C4-2B (cell line): ENCODE measurements around the gene PPP2R1B.

Experiments
- H3K27ac ChIP-seq: fragments of 450-650 bp; 2 replicates; pipeline ENCODE4 v1.5.1; 2017
- CTCF ChIP-seq: fragments of 450-650 bp; conservative IDR thresholded peaks from 2 replicates; pipeline ENCODE4 v1.5.1; 2017; ENCODE audit warnings: mild to moderate bottlenecking
- ZFX ChIP-seq: fragments of 450-650 bp; IDR thresholded peaks from 2 replicates; pipeline ENCODE4 v1.6.1; 2017

Gene PPP2R1B

GRCh38 chr11:111795334-111795985 is 29.3 kb upstream of the PPP2R1B start:
- TF ChIP-seq CTCF (no peak), ZFX (no peak)
- no peak overlapping the region for H3K27ac ChIP-seq

- TF ChIP-seq ZFX (no peak), CTCF (no peak)
- H3K27ac ChIP-seq = no peak overlapping the region
Observed at GRCh38 chr11:111793863-111794262, 27.7 kb upstream of the PPP2R1B start.

- TF ChIP-seq ZFX (no peak), CTCF (no peak)
- H3K27ac ChIP-seq = no peak overlapping the region
Observed at GRCh38 chr11:111792955-111793500, 26.8 kb upstream of the PPP2R1B start.

- TF ChIP-seq ZFX (no peak), CTCF (no peak)
- no peak overlapping the region for H3K27ac ChIP-seq
Observed at GRCh38 chr11:111792314-111792713, 26.1 kb upstream of the PPP2R1B start.

- TF ChIP-seq CTCF (no peak), ZFX (no peak)
- H3K27ac ChIP-seq = peak overlapping the region; percentile 13; the same call in 1 of the 2 replicates
Observed at GRCh38 chr11:111788464-111788863, 22.3 kb upstream of the PPP2R1B start.

GRCh38 chr11:111788051-111788450 is 21.9 kb upstream of the PPP2R1B start:
- no peak for TF ChIP-seq CTCF
- TF ChIP-seq ZFX = no peak

GRCh38 chr11:111785886-111786412 is 19.8 kb upstream of the PPP2R1B start:
- TF ChIP-seq CTCF = no peak
- no peak for TF ChIP-seq ZFX
- no peak overlapping the region for H3K27ac ChIP-seq

More at GRCh38 chr11:111788051-111788450, 21.9 kb upstream of the PPP2R1B start:
- H3K27ac ChIP-seq = peak overlapping the region; percentile 13; the same call in 1 of the 2 replicates
